Hepatocyte (in vitro differentiated cells): ENCODE measurements around the gene CKAP5.

Experiments used
- CTCF ChIP-seq: fragments of 200-600 bp; sonication (generic); IDR thresholded peaks from 2 replicates; pipeline ENCODE4 v1.5.1; 2016; ENCODE audit warnings: antibody characterized with exemption, mild to moderate bottlenecking; ENCODE audit not compliant: poor library complexity
- EZH2 ChIP-seq: fragments of 200-600 bp; sonication (generic); IDR thresholded peaks from 2 replicates; pipeline ENCODE4 v1.6.1; 2016; ENCODE audit warnings: antibody characterized with exemption, mild to moderate bottlenecking, borderline replicate concordance

GRCh38 chr11:46801694-46802470 is 44.2 kb downstream of the CKAP5 start:
- TF ChIP-seq CTCF (no peak), EZH2 (no peak)
